Measurements from ENCODE around the gene EFNA5.
A peak's percentile ranks its signal among the peaks of the same experiment; 100 is the strongest.
"Not testable (repeated sequence)": the region's sequence is repeated elsewhere in the genome, so short reads cannot be mapped to it uniquely, and the experiment has no call there.

The EFNA5 gene

GRCh38 chr5:107501965-107502675 is 168.6 kb downstream of the EFNA5 start:
- no peaks in the 10 kb centered on the region for H3K27me3 ChIP-seq (ENCODE audit: control insufficient read depth in 1 of 2, insufficient read depth in 2 of 2, low read length in 2 of 2)
- no peak overlapping the region for H3K9ac ChIP-seq (ENCODE audit: low read length in 2 of 2)
- H3K4me1 ChIP-seq (ENCODE audit: control insufficient read depth, insufficient read depth, low read length) = no peaks in the 10 kb centered on the region
- H3K27ac ChIP-seq (ENCODE audit: low read length) = no peak overlapping the region
- no peaks in the 10 kb centered on the region for H3K9me3 ChIP-seq (ENCODE audit: control insufficient read depth in 2 of 2, low read length in 2 of 2)
- H3K4me3 ChIP-seq (ENCODE audit: low read length in 2 of 2) = peak overlapping the region in 1 of 2 donors; percentile 15
- no peaks in the 10 kb centered on the region for H3K36me3 ChIP-seq (ENCODE audit: control insufficient read depth in 2 of 2, insufficient read depth in 2 of 2, low read length in 2 of 2)

GRCh38 chr5:107500840-107501239 is 169.9 kb downstream of the EFNA5 start:
- H3K9me3 ChIP-seq (ENCODE audit: control insufficient read depth in 2 of 2, low read length in 2 of 2) = no peaks in the 10 kb centered on the region
- H3K9ac ChIP-seq (ENCODE audit: low read length in 2 of 2) = no peak overlapping the region
- no peak overlapping the region for H3K27ac ChIP-seq (ENCODE audit: low read length)
- no peaks in the 10 kb centered on the region for H3K27me3 ChIP-seq (ENCODE audit: control insufficient read depth in 1 of 2, insufficient read depth in 2 of 2, low read length in 2 of 2)
- H3K36me3 ChIP-seq (ENCODE audit: control insufficient read depth in 2 of 2, insufficient read depth in 2 of 2, low read length in 2 of 2) = no peaks in the 10 kb centered on the region
- no peaks in the 10 kb centered on the region for H3K4me1 ChIP-seq (ENCODE audit: control insufficient read depth, insufficient read depth, low read length)
- H3K4me3 ChIP-seq (ENCODE audit: low read length in 2 of 2) = no peak overlapping the region

GRCh38 chr5:107500347-107500746 is 170.4 kb downstream of the EFNA5 start:
- Histone ChIP-seq H3K27ac (ENCODE audit: low read length) (no peak overlapping the region), H3K36me3 (ENCODE audit: control insufficient read depth in 2 of 2, insufficient read depth in 2 of 2, low read length in 2 of 2) (no peaks in the 10 kb centered on the region), H3K4me1 (ENCODE audit: control insufficient read depth, insufficient read depth, low read length) (no peaks in the 10 kb centered on the region), H3K27me3 (ENCODE audit: control insufficient read depth in 1 of 2, insufficient read depth in 2 of 2, low read length in 2 of 2) (no peaks in the 10 kb centered on the region), H3K9ac (ENCODE audit: low read length in 2 of 2) (no peak overlapping the region), H3K9me3 (ENCODE audit: control insufficient read depth in 2 of 2, low read length in 2 of 2) (no peaks in the 10 kb centered on the region), H3K4me3 (ENCODE audit: low read length in 2 of 2) (no peak overlapping the region)

GRCh38 chr5:107499776-107500175 is 171.0 kb downstream of the EFNA5 start:
- Histone ChIP-seq H3K9me3 (ENCODE audit: control insufficient read depth in 2 of 2, low read length in 2 of 2) (no peaks in the 10 kb centered on the region), H3K9ac (ENCODE audit: low read length in 2 of 2) (no peak overlapping the region), H3K4me1 (ENCODE audit: control insufficient read depth, insufficient read depth, low read length) (no peaks in the 10 kb centered on the region), H3K27me3 (ENCODE audit: control insufficient read depth in 1 of 2, insufficient read depth in 2 of 2, low read length in 2 of 2) (no peaks in the 10 kb centered on the region), H3K36me3 (ENCODE audit: control insufficient read depth in 2 of 2, insufficient read depth in 2 of 2, low read length in 2 of 2) (no peaks in the 10 kb centered on the region), H3K4me3 (ENCODE audit: low read length in 2 of 2) (no peak overlapping the region), H3K27ac (ENCODE audit: low read length) (no peak overlapping the region)

GRCh38 chr5:107499237-107499636 is 171.5 kb downstream of the EFNA5 start:
- Histone ChIP-seq H3K27me3 (ENCODE audit: control insufficient read depth in 1 of 2, insufficient read depth in 2 of 2, low read length in 2 of 2) (no peaks in the 10 kb centered on the region), H3K4me1 (ENCODE audit: control insufficient read depth, insufficient read depth, low read length) (no peaks in the 10 kb centered on the region), H3K36me3 (ENCODE audit: control insufficient read depth in 2 of 2, insufficient read depth in 2 of 2, low read length in 2 of 2) (no peaks in the 10 kb centered on the region), H3K4me3 (ENCODE audit: low read length in 2 of 2) (no peak overlapping the region), H3K9me3 (ENCODE audit: control insufficient read depth in 2 of 2, low read length in 2 of 2) (no peaks in the 10 kb centered on the region), H3K27ac (ENCODE audit: low read length) (no peak overlapping the region), H3K9ac (ENCODE audit: low read length in 2 of 2) (no peak overlapping the region)

- H3K36me3 ChIP-seq (ENCODE audit: control insufficient read depth in 2 of 2, insufficient read depth in 2 of 2, low read length in 2 of 2) = no peaks in the 10 kb centered on the region
- H3K4me3 ChIP-seq (ENCODE audit: low read length in 2 of 2) = no peak overlapping the region
- H3K27me3 ChIP-seq (ENCODE audit: control insufficient read depth in 1 of 2, insufficient read depth in 2 of 2, low read length in 2 of 2) = no peaks in the 10 kb centered on the region
- H3K9me3 ChIP-seq (ENCODE audit: control insufficient read depth in 2 of 2, low read length in 2 of 2) = no peaks in the 10 kb centered on the region
- H3K4me1 ChIP-seq (ENCODE audit: control insufficient read depth, insufficient read depth, low read length) = no peaks in the 10 kb centered on the region
- H3K9ac ChIP-seq (ENCODE audit: low read length in 2 of 2) = no peak overlapping the region
- H3K27ac ChIP-seq (ENCODE audit: low read length) = no peak overlapping the region
These were observed 174.3 kb downstream of the EFNA5 start for GRCh38 chr5:107496466-107496865.

GRCh38 chr5:107494129-107494528 is 176.6 kb downstream of the EFNA5 start:
- not testable (repeated sequence) for H3K27me3 ChIP-seq (ENCODE audit: control insufficient read depth in 1 of 2, insufficient read depth in 2 of 2, low read length in 2 of 2); H3K9ac ChIP-seq (ENCODE audit: low read length in 2 of 2); H3K27ac ChIP-seq (ENCODE audit: low read length); H3K9me3 ChIP-seq (ENCODE audit: control insufficient read depth in 2 of 2, low read length in 2 of 2); H3K4me1 ChIP-seq (ENCODE audit: control insufficient read depth, insufficient read depth, low read length); H3K36me3 ChIP-seq (ENCODE audit: control insufficient read depth in 2 of 2, insufficient read depth in 2 of 2, low read length in 2 of 2); H3K4me3 ChIP-seq (ENCODE audit: low read length in 2 of 2)

- no peak overlapping the region for H3K9ac ChIP-seq (ENCODE audit: low read length in 2 of 2)
- H3K4me1 ChIP-seq (ENCODE audit: control insufficient read depth, insufficient read depth, low read length) = no peaks in the 10 kb centered on the region
- no peaks in the 10 kb centered on the region for H3K27me3 ChIP-seq (ENCODE audit: control insufficient read depth in 1 of 2, insufficient read depth in 2 of 2, low read length in 2 of 2)
- H3K4me3 ChIP-seq (ENCODE audit: low read length in 2 of 2) = no peak overlapping the region
- no peaks in the 10 kb centered on the region for H3K36me3 ChIP-seq (ENCODE audit: control insufficient read depth in 2 of 2, insufficient read depth in 2 of 2, low read length in 2 of 2)
- H3K9me3 ChIP-seq (ENCODE audit: control insufficient read depth in 2 of 2, low read length in 2 of 2) = no peaks in the 10 kb centered on the region
- no peak overlapping the region for H3K27ac ChIP-seq (ENCODE audit: low read length)
These were observed 183.6 kb downstream of the EFNA5 start for GRCh38 chr5:107487056-107487542.

- no peaks in the 10 kb centered on the region for H3K4me1 ChIP-seq (ENCODE audit: control insufficient read depth, insufficient read depth, low read length)
- no peaks in the 10 kb centered on the region for H3K27me3 ChIP-seq (ENCODE audit: control insufficient read depth in 1 of 2, insufficient read depth in 2 of 2, low read length in 2 of 2)
- H3K27ac ChIP-seq (ENCODE audit: low read length) = no peak overlapping the region
- no peak overlapping the region for H3K9ac ChIP-seq (ENCODE audit: low read length in 2 of 2)
- H3K36me3 ChIP-seq (ENCODE audit: control insufficient read depth in 2 of 2, insufficient read depth in 2 of 2, low read length in 2 of 2) = no peaks in the 10 kb centered on the region
- H3K4me3 ChIP-seq (ENCODE audit: low read length in 2 of 2) = no peak overlapping the region
- no peaks in the 10 kb centered on the region for H3K9me3 ChIP-seq (ENCODE audit: control insufficient read depth in 2 of 2, low read length in 2 of 2)
These were observed 184.2 kb downstream of the EFNA5 start for GRCh38 chr5:107486489-107486888.

GRCh38 chr5:107485184-107485583 is 185.6 kb downstream of the EFNA5 start:
- H3K4me1 ChIP-seq (ENCODE audit: control insufficient read depth, insufficient read depth, low read length) = no peaks in the 10 kb centered on the region
- H3K27ac ChIP-seq (ENCODE audit: low read length) = no peak overlapping the region
- H3K4me3 ChIP-seq (ENCODE audit: low read length in 2 of 2) = no peak overlapping the region
- no peaks in the 10 kb centered on the region for H3K27me3 ChIP-seq (ENCODE audit: control insufficient read depth in 1 of 2, insufficient read depth in 2 of 2, low read length in 2 of 2)
- no peaks in the 10 kb centered on the region for H3K9me3 ChIP-seq (ENCODE audit: control insufficient read depth in 2 of 2, low read length in 2 of 2)
- no peaks in the 10 kb centered on the region for H3K36me3 ChIP-seq (ENCODE audit: control insufficient read depth in 2 of 2, insufficient read depth in 2 of 2, low read length in 2 of 2)
- H3K9ac ChIP-seq (ENCODE audit: low read length in 2 of 2) = no peak overlapping the region

- no peaks in the 10 kb centered on the region for H3K27me3 ChIP-seq (ENCODE audit: control insufficient read depth in 1 of 2, insufficient read depth in 2 of 2, low read length in 2 of 2)
- H3K36me3 ChIP-seq (ENCODE audit: control insufficient read depth in 2 of 2, insufficient read depth in 2 of 2, low read length in 2 of 2) = no peaks in the 10 kb centered on the region
- H3K4me3 ChIP-seq (ENCODE audit: low read length in 2 of 2) = no peak overlapping the region
- H3K27ac ChIP-seq (ENCODE audit: low read length) = no peak overlapping the region
- H3K9ac ChIP-seq (ENCODE audit: low read length in 2 of 2) = no peak overlapping the region
- H3K4me1 ChIP-seq (ENCODE audit: control insufficient read depth, insufficient read depth, low read length) = no peaks in the 10 kb centered on the region
- H3K9me3 ChIP-seq (ENCODE audit: control insufficient read depth in 2 of 2, low read length in 2 of 2) = no peaks in the 10 kb centered on the region
These were observed 186.5 kb downstream of the EFNA5 start for GRCh38 chr5:107484281-107484680.
